HepG2 (cell line): ENCODE results near the gene CDCP2. TPM values are rescaled to one million over a fixed set of nuclear protein-coding genes. Genes with fewer than 3 reads are reported as not detected.
"Not testable (repeated sequence)": the region's sequence is repeated elsewhere in the genome, so short reads cannot be mapped to it uniquely, and the experiment has no call there.

Source experiments
- ATAC-seq: fragments of 200-7000 bp; cut with Tn5 transposase; 3 replicates; pipeline ENCODE4 v1.9.1; 2020; ENCODE audit warnings: mild to moderate bottlenecking, moderate library complexity
- BruUV-seq: library from RNA; stranded (reverse); fragments of 400-500 nt; replicated peaks from 2 replicates; lab custom pipeline; 2021; lab: Mats Ljungman, UMichigan
- CTCF ChIA-PET: fragments of 300-600 bp; formaldehyde crosslinking; extraction: SDS; loops from one replicate; lab custom pipeline; 2021; ENCODE audit warnings: low total read pairs, inconsistent platforms, low intra/inter-chr PET ratio; lab: Yijun Ruan, JAX
- POLR2A ChIA-PET: fragments of 350-600 bp; sonication (Branson Sonifier 250); formaldehyde crosslinking; loops from one replicate; lab custom pipeline; 2020; ENCODE audit warnings: antibody characterized with exemption, inconsistent platforms; lab: Yijun Ruan, JAX
- DNase-seq: peaks from one replicate; pipeline ENCODE4 v3.0.0-alpha.2; 2015; ENCODE audit warnings: low spot score
- FAIRE-seq: peaks from 3 replicates; lab custom pipeline; 2011; peaks lifted over from hg19 to GRCh38; lab: Jason Lieb, UNC
- H2AFZ ChIP-seq: one replicate; pipeline ENCODE4 v1.6.1; 2011; ENCODE audit warnings: low read length, inconsistent platforms
- H3K27ac ChIP-seq: fragments of 300-600 bp; 3 replicates; pipeline ENCODE4 v1.8.0; 2011; ENCODE audit warnings: mixed run types, mild to moderate bottlenecking, mixed read lengths, low read length, inconsistent platforms; ENCODE audit not compliant: insufficient read depth; ENCODE audit errors: extremely low read length
- H3K27me3 ChIP-seq, 2 experiments: fragments of 200-600 bp in 1 of 2; 2 replicates in 1 of 2; 3 replicates in 1 of 2; pipeline versions ENCODE4 v1.6.0 to v1.8.0; 2011; ENCODE audit warnings: low read length in 2 of 2, mild to moderate bottlenecking in 2 of 2, moderate library complexity in 2 of 2, inconsistent platforms in 1 of 2; ENCODE audit not compliant: insufficient read depth in 2 of 2, control insufficient read depth in 1 of 2
- H3K36me3 ChIP-seq, 2 experiments: fragments of 200-600 bp in 1 of 2; replicated peaks in 1 of 2; 2 replicates in 1 of 2; 3 replicates in 1 of 2; pipeline versions ENCODE4 v1.5.1 to v1.8.0; 2011; ENCODE audit warnings: low read length in 2 of 2, inconsistent platforms in 1 of 2; ENCODE audit not compliant: insufficient read depth in 2 of 2, control insufficient read depth in 1 of 2
- H3K4me1 ChIP-seq: 2 replicates; pipeline ENCODE4 v1.5.1; 2012; ENCODE audit warnings: low read length, inconsistent platforms; ENCODE audit not compliant: insufficient read depth
- H3K4me2 ChIP-seq: 2 replicates; pipeline ENCODE4 v1.6.0; 2011; ENCODE audit warnings: low read depth, low read length, inconsistent platforms
- H3K4me3 ChIP-seq, 3 experiments: fragments of 200-600 bp in 1 of 3; sonication (generic), shearing (Covaris generic) in 1 of 3; replicated peaks in 1 of 3; 2 replicates each; pipeline ENCODE4 v1.5.1; 2011 to 2016; ENCODE audit warnings: low read length in 3 of 3, inconsistent platforms in 2 of 3, low read depth in 2 of 3, mild to moderate bottlenecking in 2 of 3, control low read depth in 1 of 3, mixed read lengths in 1 of 3; ENCODE audit not compliant: insufficient read depth in 1 of 3
- H3K79me2 ChIP-seq: one replicate; pipeline ENCODE4 v1.6.1; 2011; ENCODE audit warnings: low read length, inconsistent platforms; ENCODE audit not compliant: insufficient read depth
- H3K9ac ChIP-seq: 2 replicates; pipeline ENCODE4 v1.6.0; 2011; ENCODE audit warnings: mild to moderate bottlenecking, low read depth, low read length, inconsistent platforms; ENCODE audit not compliant: insufficient read depth
- H3K9me3 ChIP-seq: 2 replicates; pipeline ENCODE4 v1.5.1; 2012; ENCODE audit warnings: mild to moderate bottlenecking, low read length
- H4K20me1 ChIP-seq: 2 replicates; pipeline ENCODE4 v1.6.0; 2011; ENCODE audit warnings: inconsistent platforms, mild to moderate bottlenecking, low read length, moderate library complexity; ENCODE audit not compliant: insufficient read depth
- GATA4 ChIP-seq: sonication (generic); IDR thresholded peaks from 2 replicates; pipeline ENCODE4 v1.6.1; 2016; ENCODE audit warnings: antibody characterized with exemption, low read depth, borderline replicate concordance
- IKZF4 ChIP-seq: sonication (generic); formaldehyde crosslinking; IDR thresholded peaks from 2 replicates; pipeline ENCODE4 v1.5.1; 2020; ENCODE audit warnings: borderline replicate concordance, mild to moderate bottlenecking, low read depth, missing genetic modification reagents; ENCODE audit errors: not compliant biosample characterization
- PPARG ChIP-seq: conservative IDR thresholded peaks from 2 replicates; pipeline ENCODE4 v1.6.1; 2016; ENCODE audit warnings: missing biosample characterization, missing genetic modification reagents
- RELA ChIP-seq: sonication (generic); formaldehyde crosslinking; IDR thresholded peaks from 2 replicates; pipeline ENCODE4 v1.4.0; 2020; ENCODE audit warnings: missing genetic modification reagents
- WGBS: methylation state at CpG from one replicate; pipeline ENCODE4 v1.1.6; 2017; ENCODE audit warnings: low lambda C conversion rate; 5-methylcytosine and 5-hydroxymethylcytosine counted together
- in situ Hi-C: cut with HindIII; loops from 2 replicates; pipeline ENCODE4 v1.10.0; 2017; ENCODE audit warnings: low pct_unique_long_range_greater_than_20kb; ENCODE audit not compliant: extremely low pct_ligation_motif_present
- intact Hi-C: fragments of 100-400 bp; cut with micrococcal nuclease; formaldehyde crosslinking; loops from one replicate; pipeline ENCODE4 v1.10.0; 2022; ENCODE audit not compliant: unreplicated experiment
- polyA plus RNA-seq, 8 experiments: library from polyadenylated mRNA; depleted of rRNA in 3 of 8; stranded (reverse) in 7 of 8; unstranded in 1 of 8; fragments of >200 nt; fragmentation: Illumina TruSeq in 4 of 8; extraction: Trizol in 4 of 8; gene quantifications; 2 replicates each; pipeline versions ENCODE4 v1.2.1 to v1.2.3, GENCODE V29; 2011 to 2016; ENCODE audit warnings: low read depth in 4 of 8, missing spikeins in 1 of 8, mixed read lengths in 1 of 8; ENCODE audit not compliant: insufficient read depth in 1 of 8
- total RNA-seq, 5 experiments: library from RNA; depleted of rRNA; stranded (reverse); fragments of >200 nt; fragmentation: Illumina TruSeq; extraction: Trizol; gene quantifications; 2 replicates each; pipeline ENCODE4 v1.2.3, GENCODE V29; 2016; ENCODE audit warnings: low read depth in 1 of 5
- TF ChIP-seq, protein P1 (sequence below): sonication (generic); formaldehyde crosslinking; IDR thresholded peaks from 2 replicates; pipeline ENCODE4 v1.4.0; 2020; ENCODE audit warnings: missing genetic modification reagents
- TF ChIP-seq, protein P2 (sequence below): sonication (generic); formaldehyde crosslinking; IDR thresholded peaks from 2 replicates; pipeline ENCODE4 v1.4.0; 2020; ENCODE audit warnings: mild to moderate bottlenecking, missing genetic modification reagents, borderline replicate concordance

Gene CDCP2
- total and polyA plus RNA-seq, 2 of the 13 experiments (the other 11 are each of a cell fraction or from before 2014, with no cell fraction given) = not detected

DNA sequence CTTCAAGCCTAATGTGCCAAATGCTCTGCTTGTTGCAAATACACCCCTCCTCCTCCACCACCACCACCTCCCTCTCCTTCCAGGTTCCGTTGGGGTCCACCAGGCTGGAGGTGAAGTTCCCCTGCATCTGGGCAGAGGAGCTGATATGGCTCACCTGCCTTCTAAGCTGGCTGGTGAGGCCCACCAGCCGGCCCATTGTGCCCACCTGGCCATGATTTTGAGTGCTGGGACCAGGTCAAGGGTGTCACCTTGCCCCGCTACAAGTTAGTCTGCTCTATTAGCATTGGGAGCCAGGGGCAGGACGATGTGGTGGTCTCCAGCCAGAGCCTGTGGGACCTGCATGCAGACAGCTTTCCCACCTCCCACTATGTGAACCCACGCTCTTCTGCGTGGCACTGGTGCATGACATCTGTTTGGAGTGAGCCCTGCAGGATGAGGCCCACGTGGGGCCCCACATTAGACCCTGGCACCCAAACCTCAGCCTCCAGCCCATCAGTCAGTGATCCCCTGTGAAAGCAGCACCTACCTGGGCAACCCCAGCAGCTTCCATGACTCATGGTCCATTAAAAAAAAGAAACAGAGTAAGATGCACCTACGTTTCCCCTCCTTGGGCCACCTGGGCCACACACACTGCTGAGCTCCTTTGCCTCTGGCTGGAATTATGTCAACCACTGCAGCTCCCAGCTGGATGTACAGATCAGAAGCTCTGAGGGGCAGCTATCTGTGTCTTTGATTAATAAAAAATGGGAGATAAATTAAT is 15.6 kb upstream of the CDCP2 start (continued):
- TF ChIP-seq PPARG (no peak), GATA4 (no peak), IKZF4 (CRISPR knock-in tag) (no peak), RELA (CRISPR knock-in tag) (no peak)
- TF ChIP-seq, protein P1, sequence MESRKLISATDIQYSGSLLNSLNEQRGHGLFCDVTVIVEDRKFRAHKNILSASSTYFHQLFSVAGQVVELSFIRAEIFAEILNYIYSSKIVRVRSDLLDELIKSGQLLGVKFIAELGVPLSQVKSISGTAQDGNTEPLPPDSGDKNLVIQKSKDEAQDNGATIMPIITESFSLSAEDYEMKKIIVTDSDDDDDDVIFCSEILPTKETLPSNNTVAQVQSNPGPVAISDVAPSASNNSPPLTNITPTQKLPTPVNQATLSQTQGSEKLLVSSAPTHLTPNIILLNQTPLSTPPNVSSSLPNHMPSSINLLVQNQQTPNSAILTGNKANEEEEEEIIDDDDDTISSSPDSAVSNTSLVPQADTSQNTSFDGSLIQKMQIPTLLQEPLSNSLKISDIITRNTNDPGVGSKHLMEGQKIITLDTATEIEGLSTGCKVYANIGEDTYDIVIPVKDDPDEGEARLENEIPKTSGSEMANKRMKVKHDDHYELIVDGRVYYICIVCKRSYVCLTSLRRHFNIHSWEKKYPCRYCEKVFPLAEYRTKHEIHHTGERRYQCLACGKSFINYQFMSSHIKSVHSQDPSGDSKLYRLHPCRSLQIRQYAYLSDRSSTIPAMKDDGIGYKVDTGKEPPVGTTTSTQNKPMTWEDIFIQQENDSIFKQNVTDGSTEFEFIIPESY = no peak
- TF ChIP-seq, all 625 proteins: peak for 0

DNA sequence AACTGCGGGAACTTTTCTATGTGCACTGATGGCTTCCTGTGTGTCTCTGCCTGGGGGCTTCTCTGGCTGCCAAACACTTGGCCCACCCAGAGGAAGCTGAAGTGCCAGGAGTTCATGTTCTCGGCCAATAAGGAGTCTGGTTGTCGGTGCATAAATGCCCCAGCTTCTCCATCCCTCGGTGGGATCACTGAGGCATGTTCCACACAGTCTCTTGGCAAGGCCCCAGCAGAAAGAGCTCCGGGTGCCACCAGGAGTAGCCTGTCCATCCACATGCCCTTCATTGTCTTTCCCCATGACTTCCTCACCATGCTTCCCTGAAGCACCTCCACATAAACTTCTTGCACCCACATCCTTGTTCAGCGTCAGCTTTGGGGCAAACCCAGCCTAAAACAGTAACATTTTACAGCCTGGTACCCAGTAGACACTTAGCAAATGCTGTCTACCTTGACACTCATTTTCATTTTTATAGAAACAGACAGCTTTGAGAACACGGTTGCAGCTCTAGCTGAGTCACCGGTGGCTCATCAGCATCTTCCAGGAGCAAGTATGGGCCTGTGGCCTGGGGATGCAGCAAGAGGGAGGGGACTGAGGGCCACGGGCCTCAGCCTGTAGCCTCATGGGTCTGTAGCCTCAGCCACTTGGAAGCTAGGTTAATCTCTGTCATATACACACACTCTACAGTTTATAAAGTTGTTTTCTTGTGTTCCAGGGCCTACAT is 14.8 kb upstream of the CDCP2 start:
- ATAC-seq = no peak
- H3K4me2 ChIP-seq = no peak overlapping the region
- no peak for DNase-seq
- no peak overlapping the region for H2AFZ ChIP-seq
- intact Hi-C loops (no loop called here), in situ Hi-C loops (no loop called here)
- no peaks in the 10 kb centered on the region for H4K20me1 ChIP-seq
- BruUV-seq = no TSS peak
- no peaks in the 10 kb centered on the region for H3K36me3 ChIP-seq
- no peaks in the 10 kb centered on the region for H3K27me3 ChIP-seq
- WGBS = 60% methylated on average over 5 of the region's 9 CpGs
- peaks cover 16% of the 10 kb centered on the region for H3K4me1 ChIP-seq
- no peak overlapping the region for H3K9ac ChIP-seq
- H3K27ac ChIP-seq = no peak overlapping the region
- TF ChIP-seq, protein P2, sequence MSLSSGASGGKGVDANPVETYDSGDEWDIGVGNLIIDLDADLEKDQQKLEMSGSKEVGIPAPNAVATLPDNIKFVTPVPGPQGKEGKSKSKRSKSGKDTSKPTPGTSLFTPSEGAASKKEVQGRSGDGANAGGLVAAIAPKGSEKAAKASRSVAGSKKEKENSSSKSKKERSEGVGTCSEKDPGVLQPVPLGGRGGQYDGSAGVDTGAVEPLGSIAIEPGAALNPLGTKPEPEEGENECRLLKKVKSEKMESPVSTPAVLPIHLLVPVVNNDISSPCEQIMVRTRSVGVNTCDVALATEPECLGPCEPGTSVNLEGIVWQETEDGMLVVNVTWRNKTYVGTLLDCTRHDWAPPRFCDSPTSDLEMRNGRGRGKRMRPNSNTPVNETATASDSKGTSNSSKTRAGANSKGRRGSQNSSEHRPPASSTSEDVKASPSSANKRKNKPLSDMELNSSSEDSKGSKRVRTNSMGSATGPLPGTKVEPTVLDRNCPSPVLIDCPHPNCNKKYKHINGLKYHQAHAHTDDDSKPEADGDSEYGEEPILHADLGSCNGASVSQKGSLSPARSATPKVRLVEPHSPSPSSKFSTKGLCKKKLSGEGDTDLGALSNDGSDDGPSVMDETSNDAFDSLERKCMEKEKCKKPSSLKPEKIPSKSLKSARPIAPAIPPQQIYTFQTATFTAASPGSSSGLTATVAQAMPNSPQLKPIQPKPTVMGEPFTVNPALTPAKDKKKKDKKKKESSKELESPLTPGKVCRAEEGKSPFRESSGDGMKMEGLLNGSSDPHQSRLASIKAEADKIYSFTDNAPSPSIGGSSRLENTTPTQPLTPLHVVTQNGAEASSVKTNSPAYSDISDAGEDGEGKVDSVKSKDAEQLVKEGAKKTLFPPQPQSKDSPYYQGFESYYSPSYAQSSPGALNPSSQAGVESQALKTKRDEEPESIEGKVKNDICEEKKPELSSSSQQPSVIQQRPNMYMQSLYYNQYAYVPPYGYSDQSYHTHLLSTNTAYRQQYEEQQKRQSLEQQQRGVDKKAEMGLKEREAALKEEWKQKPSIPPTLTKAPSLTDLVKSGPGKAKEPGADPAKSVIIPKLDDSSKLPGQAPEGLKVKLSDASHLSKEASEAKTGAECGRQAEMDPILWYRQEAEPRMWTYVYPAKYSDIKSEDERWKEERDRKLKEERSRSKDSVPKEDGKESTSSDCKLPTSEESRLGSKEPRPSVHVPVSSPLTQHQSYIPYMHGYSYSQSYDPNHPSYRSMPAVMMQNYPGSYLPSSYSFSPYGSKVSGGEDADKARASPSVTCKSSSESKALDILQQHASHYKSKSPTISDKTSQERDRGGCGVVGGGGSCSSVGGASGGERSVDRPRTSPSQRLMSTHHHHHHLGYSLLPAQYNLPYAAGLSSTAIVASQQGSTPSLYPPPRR = no peak
- H3K9me3 ChIP-seq = no peaks in the 10 kb centered on the region
- CTCF ChIA-PET = no interaction called here
- POLR2A ChIA-PET = no interaction called here
- no peak overlapping the region for H3K4me3 ChIP-seq
- no peak for FAIRE-seq
- no peaks in the 10 kb centered on the region for H3K79me2 ChIP-seq

DNA sequence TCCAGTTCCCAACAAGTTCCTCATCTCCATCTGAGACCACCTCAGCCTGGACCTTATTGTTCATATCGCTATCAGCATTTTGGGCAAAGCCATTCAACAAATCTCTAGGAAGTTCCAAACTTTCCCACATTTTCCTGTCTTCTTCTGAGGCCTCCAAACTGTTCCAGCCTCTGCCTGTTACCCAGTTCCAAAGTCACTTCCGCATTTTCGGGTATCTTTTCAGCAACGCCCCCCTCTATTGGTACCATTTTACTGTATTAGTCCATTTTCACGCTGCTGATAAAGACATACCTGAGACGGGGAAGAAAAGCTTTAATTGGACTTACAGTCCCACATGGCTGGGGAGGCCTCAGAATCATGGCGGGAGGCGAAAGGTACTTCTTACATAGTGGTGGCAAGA is 13.6 kb upstream of the CDCP2 start:
- FAIRE-seq, H3K27me3 ChIP-seq, DNase-seq, ATAC-seq, H3K36me3 ChIP-seq, H3K9me3 ChIP-seq, H4K20me1 ChIP-seq, BruUV-seq, H3K27ac ChIP-seq, H3K79me2 ChIP-seq, H3K4me2 ChIP-seq, H3K4me3 ChIP-seq, H3K9ac ChIP-seq, intact Hi-C loops, in situ Hi-C loops, POLR2A ChIA-PET, H2AFZ ChIP-seq, CTCF ChIA-PET: not testable (repeated sequence)
- 60% methylated on average over 8 of the region's 8 CpGs for WGBS
- H3K4me1 ChIP-seq = peaks cover 21% of the 10 kb centered on the region
